Naive B cell (primary cell): ENCODE measurements around the gene LRRC74B. TPM values are rescaled to one million over a fixed set of nuclear protein-coding genes. Genes with fewer than 3 reads are reported as not detected.
A peak's percentile ranks its signal among the peaks of the same experiment; 100 is the strongest.

ENCODE experiments used
- ATAC-seq, 2 donors: fragments of 150-1000 bp; cut with Tn5 transposase; 2 replicates each; pipeline ENCODE4 v1.10.0; 2021; ENCODE audit warnings: low read depth in 2 of 2, mild to moderate bottlenecking in 2 of 2, moderate library complexity in 2 of 2
- DNase-seq: peaks from one replicate; pipeline ENCODE4 v3.0.0; 2022
- H3K27ac Mint-ChIP-seq, 6 donors: one replicate each; pipeline ENCODE4 v1.8.0; 2020 to 2022; ENCODE audit warnings: mild to moderate bottlenecking in 6 of 6, mixed read lengths in 6 of 6, moderate library complexity in 5 of 6, inconsistent platforms in 2 of 6
- H3K27me3 Mint-ChIP-seq, 3 donors: one replicate each; pipeline ENCODE4 v1.8.0; 2021 to 2022; ENCODE audit warnings: mixed read lengths in 3 of 3, mild to moderate bottlenecking in 1 of 3
- H3K36me3 Mint-ChIP-seq, 2 donors: one replicate each; pipeline ENCODE4 v1.8.0; 2020 to 2022; ENCODE audit warnings: mixed read lengths in 2 of 2, inconsistent platforms in 1 of 2, mild to moderate bottlenecking in 1 of 2
- H3K4me1 Mint-ChIP-seq, 3 donors: one replicate each; pipeline ENCODE4 v1.8.0; 2020 to 2022; ENCODE audit warnings: mixed read lengths in 3 of 3, inconsistent platforms in 1 of 3, mild to moderate bottlenecking in 1 of 3, moderate library complexity in 1 of 3
- H3K4me3 Mint-ChIP-seq, 8 donors: one replicate each; pipeline ENCODE4 v1.8.0; 2020 to 2022; ENCODE audit warnings: mild to moderate bottlenecking in 8 of 8, mixed read lengths in 8 of 8, moderate library complexity in 8 of 8, inconsistent platforms in 2 of 8
- H3K9me3 Mint-ChIP-seq, 7 donors: one replicate each; pipeline ENCODE4 v1.8.0; 2020 to 2022; ENCODE audit warnings: mixed read lengths in 7 of 7, mild to moderate bottlenecking in 5 of 7, inconsistent platforms in 2 of 7, moderate library complexity in 1 of 7
- polyA plus RNA-seq, 6 donors: library from polyadenylated mRNA; unstranded; fragments of 300-500 nt; fragmentation: Illumina TruSeq; gene quantifications; one replicate each; pipeline ENCODE4 v1.2.3, GENCODE V29; 2021; ENCODE audit warnings: low read depth in 6 of 6

LRRC74B gene, protein sequence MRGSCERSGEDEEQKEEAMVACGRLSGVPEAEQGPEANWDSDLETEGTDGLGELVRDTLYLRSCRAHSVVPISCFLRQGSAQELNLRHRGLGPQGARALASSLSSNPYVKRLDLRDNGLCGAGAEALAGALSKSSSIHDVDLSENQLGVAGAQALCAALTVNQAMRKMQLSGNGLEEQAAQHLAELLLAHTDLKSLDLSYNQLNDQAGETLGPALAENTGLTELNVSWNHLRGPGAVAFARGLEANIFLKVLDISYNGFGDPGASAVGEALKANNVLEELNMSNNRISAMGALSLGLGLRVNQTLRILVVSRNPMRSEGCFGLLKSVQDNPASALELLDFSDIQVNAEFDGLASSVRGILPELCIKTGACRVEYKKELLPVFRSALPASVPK
- not detected for polyA plus RNA-seq

DNA sequence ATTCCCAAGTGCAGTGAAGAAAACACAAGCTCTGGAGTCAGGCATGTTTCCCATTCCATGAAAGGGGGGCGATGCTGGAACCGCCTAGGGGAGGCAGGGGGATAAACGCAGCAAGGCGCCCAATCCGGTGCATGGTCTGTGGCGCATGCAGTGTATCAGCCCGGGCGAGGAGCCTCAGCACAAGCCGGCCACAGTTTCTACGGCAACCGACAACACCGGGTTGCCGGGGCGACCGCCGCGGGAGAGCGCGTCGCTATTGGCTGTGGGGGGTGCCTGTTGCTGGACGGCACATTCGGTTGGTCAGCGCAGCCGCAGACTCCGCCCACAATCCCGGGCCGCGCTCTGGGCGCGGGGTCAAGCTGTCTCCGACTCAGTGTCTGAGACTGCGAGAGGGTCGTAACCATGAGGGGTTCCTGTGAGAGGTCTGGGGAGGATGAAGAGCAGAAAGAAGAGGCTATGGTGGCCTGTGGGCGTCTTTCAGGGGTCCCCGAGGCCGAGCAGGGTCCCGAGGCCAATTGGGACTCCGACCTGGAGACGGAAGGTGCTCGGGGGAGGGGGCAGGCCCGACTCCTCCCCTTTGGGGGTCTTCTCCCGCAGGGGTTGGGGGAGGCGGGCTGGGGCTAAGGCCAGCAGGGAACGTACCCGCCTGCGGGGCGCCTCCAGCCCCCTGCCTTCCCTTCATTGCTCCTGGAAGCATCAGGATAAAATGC, at the start of gene LRRC74B:
Gene LRRC74B (plus strand): TSS at position 362 of the 710 bp plus-strand sequence. CDS start 41 bp downstream, at position 403.
- DNase-seq (peak; percentile 77), ATAC-seq (peak; percentile 96 to 98)
- Mint-ChIP-seq H3K9me3 (no peaks in the 10 kb centered on the region), H3K4me3 (peak within 1 kb of the TSS; percentile 62 to 87 (median 76)), H3K36me3 (no peaks in the 10 kb centered on the region), H3K27ac (peak within 1 kb of the TSS; percentile 92 to 98 (median 96)), H3K4me1 (peaks cover 20 to 30% (median 22%) of the 10 kb centered on the region in 3 donors), H3K27me3 (peaks cover 14 to 41% (median 38%) of the 10 kb centered on the region in 3 donors)

DNA sequence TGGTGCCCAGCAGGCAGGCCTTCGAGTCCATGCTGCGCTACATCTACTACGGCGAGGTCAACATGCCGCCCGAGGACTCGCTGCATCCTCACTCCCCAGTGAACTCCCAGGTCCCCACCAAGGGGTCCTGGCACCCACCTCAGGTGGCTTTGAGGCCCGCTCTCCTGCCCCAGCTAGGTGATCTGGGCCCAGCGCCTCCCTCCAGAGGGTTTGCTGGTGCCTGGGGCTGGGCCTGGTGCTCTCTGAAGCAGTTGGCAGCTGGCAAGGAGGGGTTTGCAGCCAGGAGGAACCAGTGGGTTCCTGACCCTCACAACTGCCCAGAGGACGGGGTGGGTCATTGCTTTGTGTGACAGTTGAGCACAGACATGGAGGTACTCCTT, 49.7 kb upstream of the LRRC74B start:
- Mint-ChIP-seq H3K4me1 (peaks cover under 1 to 20% (median 6%) of the 10 kb centered on the region in 3 donors), H3K36me3 (no peaks in the 10 kb centered on the region), H3K9me3 (no peaks in the 10 kb centered on the region), H3K27me3 (no peaks in the 10 kb centered on the region), H3K27ac (peak overlapping the region in 1 of 6 donors; percentile 49), H3K4me3 (peak overlapping the region in 1 of 8 donors; percentile 45)
- DNase-seq (no peak), ATAC-seq (no peak)

DNA sequence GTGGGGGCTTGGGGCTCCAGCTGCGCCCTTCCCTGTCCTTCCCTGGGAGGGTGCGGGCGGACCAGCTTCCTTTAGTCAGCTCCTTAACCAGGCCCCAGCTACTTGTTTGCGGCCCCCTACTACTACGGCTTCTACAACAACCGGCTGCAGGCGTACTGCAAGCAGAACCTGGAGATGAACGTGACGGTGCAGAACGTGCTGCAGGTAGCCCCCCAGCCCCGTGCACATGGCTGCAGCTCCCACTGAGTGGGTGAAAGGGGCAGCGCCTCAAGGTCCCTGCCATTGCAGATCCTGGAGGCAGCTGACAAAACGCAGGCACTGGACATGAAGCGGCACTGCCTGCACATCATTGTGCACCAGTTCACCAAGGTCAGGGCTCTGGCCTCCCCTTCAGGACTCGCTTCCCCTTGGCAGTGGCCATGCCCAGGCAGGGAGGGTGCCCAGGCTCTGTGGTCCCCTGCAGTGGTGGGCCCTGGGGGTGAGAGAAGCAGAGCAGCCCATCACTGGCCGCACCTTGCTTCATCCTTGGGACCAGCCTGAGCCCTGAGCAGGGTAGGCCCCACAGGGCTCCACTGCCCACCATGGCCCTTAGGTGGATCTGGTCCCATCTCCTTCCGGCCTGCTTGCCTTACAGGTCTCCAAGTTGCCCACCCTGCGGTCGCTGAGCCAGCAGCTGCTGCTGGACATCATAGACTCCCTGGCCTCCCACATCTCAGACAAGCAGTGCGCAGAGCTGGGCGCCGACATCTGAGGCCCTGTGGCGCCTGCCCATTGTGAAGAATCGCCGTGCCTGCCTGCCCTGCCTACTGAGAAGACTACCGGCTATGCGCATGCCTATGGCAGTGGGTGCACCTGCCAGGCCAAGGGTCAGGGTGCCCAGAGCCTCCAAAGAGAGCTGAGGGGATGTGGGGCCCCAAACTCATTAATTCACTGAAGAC, 48.9 kb upstream of the LRRC74B start:
- Mint-ChIP-seq H3K9me3 (no peaks in the 10 kb centered on the region), H3K4me3 (peak overlapping the region in 1 of 8 donors; percentile 45), H3K36me3 (no peaks in the 10 kb centered on the region), H3K27me3 (no peaks in the 10 kb centered on the region), H3K27ac (peak overlapping the region in 1 of 6 donors; percentile 49), H3K4me1 (peaks cover 7 to 29% (median 12%) of the 10 kb centered on the region in 3 donors)
- ATAC-seq (no peak), DNase-seq (no peak)

DNA sequence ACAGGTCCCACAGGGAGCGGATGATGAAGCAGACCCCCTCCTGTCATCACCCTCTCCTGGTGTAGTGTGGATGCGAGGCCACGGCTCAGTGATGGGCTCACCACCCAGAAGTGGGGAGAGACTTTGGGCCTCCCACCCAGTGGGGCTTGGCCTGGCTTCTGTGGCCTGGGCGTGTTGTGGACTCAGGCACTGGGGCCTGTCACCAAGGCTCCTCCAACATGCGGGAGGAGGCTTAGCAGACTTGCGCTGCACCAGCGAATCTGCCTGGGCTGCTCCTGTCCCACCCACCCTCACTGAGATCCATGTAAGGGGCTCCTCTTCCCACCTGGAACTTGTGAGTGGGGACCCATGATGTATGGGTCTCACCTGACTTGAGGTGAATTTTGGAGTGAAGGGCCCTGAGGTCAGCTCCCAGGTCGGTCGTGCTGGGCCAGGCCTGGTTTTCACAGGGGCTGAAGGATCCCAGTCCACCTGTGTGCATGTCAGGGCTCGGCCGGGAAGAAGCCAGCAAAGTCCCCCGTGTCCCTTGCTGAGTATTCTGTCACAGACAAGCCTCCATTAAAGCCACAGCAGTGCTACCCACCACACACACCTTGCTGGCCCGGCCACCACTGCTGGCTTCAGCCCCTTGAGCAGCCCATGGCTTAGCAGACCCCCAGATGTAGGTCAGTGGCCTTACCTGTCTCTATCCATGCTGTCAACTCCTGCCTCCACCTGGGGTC, 48.0 kb upstream of the LRRC74B start:
- H3K36me3 Mint-ChIP-seq: no peaks in the 10 kb centered on the region
- no peaks in the 10 kb centered on the region for H3K27me3 Mint-ChIP-seq
- no peak overlapping the region for H3K4me3 Mint-ChIP-seq
- no peaks in the 10 kb centered on the region for H3K9me3 Mint-ChIP-seq
- DNase-seq (no peak), ATAC-seq (no peak)
- no peak overlapping the region for H3K27ac Mint-ChIP-seq
- peaks cover 9 to 35% (median 14%) of the 10 kb centered on the region in 3 donors for H3K4me1 Mint-ChIP-seq

DNA sequence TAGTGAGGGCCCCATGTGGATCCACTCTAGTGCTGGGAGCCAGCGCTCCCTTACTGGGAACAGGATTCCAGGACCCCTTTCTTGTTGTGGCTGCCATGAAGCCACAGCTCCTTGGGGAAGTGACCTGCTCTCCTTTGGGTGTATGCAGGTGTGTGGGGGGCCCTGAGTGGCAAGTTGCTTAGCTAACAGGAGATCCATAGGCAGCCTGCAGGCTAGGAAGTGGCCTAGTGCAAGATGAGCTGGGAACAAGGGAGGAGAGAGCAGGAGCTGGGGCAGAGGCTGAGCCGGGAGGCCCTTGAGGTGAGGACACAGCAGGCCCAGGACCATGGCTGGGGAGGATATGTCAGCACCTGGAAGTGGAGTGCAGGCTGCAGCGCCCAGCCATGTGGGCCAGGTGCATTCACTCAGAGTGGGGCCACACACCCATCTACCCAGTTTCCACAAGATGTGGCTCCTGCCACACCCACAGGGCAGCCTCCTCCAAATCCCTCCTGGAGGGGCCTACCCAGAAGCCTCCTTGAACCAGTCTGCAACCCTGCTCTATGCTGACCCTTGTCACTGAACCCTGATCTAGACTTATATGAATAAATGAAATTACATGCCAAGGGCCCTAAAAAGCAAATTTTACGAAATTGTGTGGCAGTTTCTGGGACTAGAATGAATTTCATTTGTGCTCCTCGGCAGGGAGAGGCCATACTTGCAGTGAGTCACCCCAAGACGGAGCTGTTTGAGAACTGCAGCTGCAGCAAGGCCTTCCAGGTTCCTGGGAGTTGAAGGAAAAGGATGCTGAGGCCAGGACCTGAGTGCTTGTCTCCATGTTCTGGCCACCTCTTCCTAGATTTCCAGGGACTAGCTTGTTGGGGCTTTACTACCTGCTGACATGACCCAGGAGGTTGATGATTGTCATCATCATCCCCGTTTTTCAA, 47.1 kb upstream of the LRRC74B start:
- peak overlapping the region in 2 of 6 donors; percentile 32 to 72 for H3K27ac Mint-ChIP-seq
- no peaks in the 10 kb centered on the region for H3K9me3 Mint-ChIP-seq
- no peak for ATAC-seq
- H3K36me3 Mint-ChIP-seq: no peaks in the 10 kb centered on the region
- no peaks in the 10 kb centered on the region for H3K27me3 Mint-ChIP-seq
- peak overlapping the region in 3 of 8 donors; percentile 12 to 58 (median 33) for H3K4me3 Mint-ChIP-seq
- DNase-seq: no peak
- H3K4me1 Mint-ChIP-seq: peaks cover 16 to 45% (median 23%) of the 10 kb centered on the region in 3 donors

DNA sequence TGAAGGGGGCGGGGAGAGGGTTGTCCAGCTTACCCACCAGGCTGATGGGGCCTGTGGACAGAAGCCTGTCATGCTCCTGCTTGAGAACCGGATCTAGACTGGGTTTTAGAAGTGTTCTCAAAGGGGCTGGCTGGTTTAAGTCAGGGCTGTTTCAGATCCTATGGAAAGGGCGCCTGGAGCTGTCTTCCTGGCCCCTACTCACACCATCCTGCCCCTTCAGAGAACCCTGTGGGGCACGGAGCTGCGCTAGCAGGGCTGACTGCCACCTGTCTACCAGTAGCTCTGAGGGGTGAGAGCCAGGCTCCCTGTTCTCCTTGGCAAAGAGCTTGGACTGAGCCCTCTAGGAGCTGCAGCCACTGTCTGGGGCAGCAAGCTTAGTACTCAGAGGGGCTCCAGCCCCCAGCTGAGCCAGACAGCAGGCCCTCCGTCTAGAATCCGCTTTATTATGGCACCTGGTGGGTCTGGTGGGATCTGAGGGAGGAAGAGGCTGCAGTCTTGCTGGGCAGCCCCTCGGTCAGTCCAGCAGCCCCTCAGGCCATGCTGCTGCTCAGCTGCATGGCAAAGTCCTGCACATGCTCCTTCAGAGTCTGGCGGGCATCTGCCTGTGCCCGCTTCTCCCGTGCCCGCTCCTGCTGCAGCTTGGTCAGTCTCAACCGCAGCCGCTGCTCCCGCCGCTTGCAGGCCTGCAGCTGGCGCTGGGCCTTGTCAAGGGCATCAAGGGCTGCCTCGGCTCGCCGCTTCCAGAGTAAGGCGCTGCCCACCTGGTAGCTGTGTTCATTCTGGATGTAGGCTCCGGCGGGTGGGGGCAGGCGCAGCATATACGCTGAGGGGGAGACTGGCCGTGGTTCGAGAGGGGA, 46.2 kb upstream of the LRRC74B start:
- peak overlapping the region in 3 of 8 donors; percentile 96 to 98 (median 96) for H3K4me3 Mint-ChIP-seq
- no peaks in the 10 kb centered on the region for H3K9me3 Mint-ChIP-seq
- H3K27ac Mint-ChIP-seq: peak overlapping the region in 4 of 6 donors; percentile 32 to 97 (median 72)
- ATAC-seq (no peak), DNase-seq (no peak)
- no peaks in the 10 kb centered on the region for H3K36me3 Mint-ChIP-seq
- no peaks in the 10 kb centered on the region for H3K27me3 Mint-ChIP-seq
- peaks cover 16 to 46% (median 29%) of the 10 kb centered on the region in 3 donors for H3K4me1 Mint-ChIP-seq

DNA sequence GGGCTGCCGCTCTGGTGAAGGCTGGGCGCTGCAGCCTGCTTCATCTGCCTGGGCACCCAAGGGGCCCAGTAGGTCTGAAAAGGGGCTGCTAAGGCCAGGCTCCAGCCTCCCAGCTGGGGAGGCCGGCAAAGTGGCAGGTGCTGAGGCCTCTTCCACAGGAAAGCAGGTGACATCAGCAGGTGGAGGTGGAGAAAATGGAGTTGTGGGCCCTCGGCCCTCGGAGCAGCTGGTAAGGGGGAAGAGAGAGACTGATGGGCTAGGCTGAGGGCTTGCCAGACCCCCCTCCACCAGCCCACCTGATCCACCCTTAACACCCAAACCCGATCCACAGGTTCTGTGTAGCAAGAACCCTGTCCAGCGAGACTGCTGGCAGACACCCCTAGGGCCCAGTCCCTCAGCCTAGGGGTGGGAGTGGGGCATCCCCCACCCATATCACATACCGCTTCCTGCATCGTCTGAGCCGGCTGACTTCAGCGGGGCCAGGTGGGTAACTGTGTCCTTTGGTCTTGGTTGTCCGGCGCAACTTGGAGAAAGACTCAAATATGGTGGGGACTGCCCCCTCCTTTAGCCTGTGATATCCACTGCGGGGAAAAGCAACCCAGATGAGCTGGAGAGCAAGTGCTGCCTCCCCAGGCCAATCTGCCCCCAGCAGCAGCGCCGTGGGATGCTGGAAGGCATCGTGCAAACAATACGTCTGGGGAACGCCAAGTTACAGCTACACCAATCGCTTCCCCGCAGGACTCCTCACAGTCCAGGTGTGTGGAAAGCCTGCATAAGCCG, 45.3 kb upstream of the LRRC74B start:
- Mint-ChIP-seq H3K27ac (peak overlapping the region; percentile 44 to 100 (median 88)), H3K27me3 (no peaks in the 10 kb centered on the region), H3K9me3 (no peaks in the 10 kb centered on the region), H3K4me3 (peak overlapping the region; percentile 35 to 98 (median 96)), H3K4me1 (peaks cover 16 to 46% (median 29%) of the 10 kb centered on the region in 3 donors), H3K36me3 (no peaks in the 10 kb centered on the region)
- ATAC-seq: no peak
- DNase-seq: no peak

DNA sequence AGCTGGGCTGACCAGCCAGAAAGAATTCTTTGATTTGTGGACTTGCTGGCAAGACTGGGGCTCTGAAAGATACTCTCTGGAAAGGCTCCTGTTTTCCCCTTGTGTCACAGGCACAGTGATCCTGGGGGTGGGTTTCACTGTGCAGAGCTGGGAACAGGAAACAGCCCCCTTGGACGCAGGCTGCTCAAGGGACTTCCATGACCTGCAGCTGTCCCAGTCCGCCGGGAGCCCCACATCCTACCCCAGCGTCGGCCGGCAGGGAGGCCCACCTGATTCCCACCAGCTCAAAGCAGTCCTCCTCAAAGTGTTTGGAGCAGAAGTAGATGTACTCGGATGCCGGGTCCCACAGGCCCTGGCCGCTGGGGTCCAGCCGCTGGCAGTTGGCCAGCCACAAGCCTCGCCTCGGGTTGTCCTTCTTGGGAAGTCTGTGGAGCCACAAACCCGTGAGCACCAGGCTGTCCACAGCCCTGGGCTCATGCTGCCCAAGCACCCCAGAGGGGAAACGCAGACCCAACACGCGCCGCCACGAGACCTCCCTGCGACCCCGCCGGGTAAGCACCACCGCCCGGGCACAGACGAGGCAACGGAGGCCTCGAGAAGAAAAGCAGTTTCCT, 44.7 kb upstream of the LRRC74B start:
- ATAC-seq (no peak), DNase-seq (no peak)
- Mint-ChIP-seq H3K4me3 (peak overlapping the region; percentile 95 to 98 (median 96)), H3K27ac (peak overlapping the region; percentile 97 to 100 (median 100)), H3K36me3 (no peaks in the 10 kb centered on the region), H3K4me1 (peaks cover 16 to 46% (median 29%) of the 10 kb centered on the region in 3 donors), H3K27me3 (no peaks in the 10 kb centered on the region), H3K9me3 (no peaks in the 10 kb centered on the region)

DNA sequence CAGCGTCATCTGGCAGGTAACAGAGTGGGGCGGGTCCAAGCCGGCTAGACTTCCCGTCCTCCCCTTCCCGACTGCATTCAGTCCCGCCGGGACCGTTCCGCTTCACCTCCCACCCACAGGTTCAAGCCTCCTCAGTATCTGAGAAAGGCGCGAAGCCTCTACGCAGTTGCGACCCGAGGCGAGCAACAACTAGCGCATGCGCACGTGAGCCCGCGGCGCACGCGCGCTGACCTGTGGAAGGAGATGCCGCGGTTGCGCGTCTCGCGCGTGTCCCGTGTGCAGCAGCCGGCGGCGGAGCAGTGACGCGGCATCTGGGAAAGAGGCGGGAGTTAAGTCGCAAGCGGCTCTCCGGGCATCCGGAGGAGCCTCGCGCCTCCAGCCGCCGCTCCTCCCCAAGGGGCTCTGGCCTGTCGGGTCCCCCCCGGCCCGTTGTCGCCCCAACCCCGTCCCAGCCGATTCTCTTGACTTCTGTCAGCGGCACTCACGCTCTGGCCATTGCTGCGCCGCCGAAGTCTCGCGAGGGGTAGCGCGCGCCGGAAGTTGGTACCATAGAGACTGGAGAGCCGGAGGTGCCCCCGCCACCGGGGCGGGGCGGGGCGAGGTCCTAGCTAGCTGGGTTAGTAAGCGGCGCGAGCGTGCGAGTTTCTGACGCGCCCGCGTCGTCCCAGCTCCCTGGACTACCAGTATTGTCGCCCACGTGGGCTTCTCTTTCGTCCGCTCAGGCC, 44.0 kb upstream of the LRRC74B start, which contains the start of gene THAP7:
Gene THAP7 (minus strand): TSS at position 518 of the 725 bp plus-strand sequence. CDS start 207 bp downstream, at position 311.
- Mint-ChIP-seq H3K9me3 (no peaks in the 10 kb centered on the region), H3K27ac (peak within 1 kb of the TSS; percentile 97 to 100 (median 100)), H3K4me1 (peaks cover 16 to 46% (median 29%) of the 10 kb centered on the region in 3 donors), H3K4me3 (peak within 1 kb of the TSS; percentile 95 to 98 (median 96)), H3K36me3 (no peaks in the 10 kb centered on the region), H3K27me3 (no peaks in the 10 kb centered on the region)
- ATAC-seq (peak; percentile 89 to 91), DNase-seq (peak; percentile 97)
